HFFc6 (cell line): ENCODE measurements around the gene LRFN2. TPM values are rescaled to one million over a fixed set of nuclear protein-coding genes. Genes with fewer than 3 reads are reported as not detected.

Experiments used
- DNase-seq: peaks from one replicate; pipeline ENCODE4 v3.0.0-alpha.2; 2018
- H3K27ac Mint-ChIP-seq: 2 replicates; pipeline ENCODE4 v1.8.0; 2020; ENCODE audit warnings: mild to moderate bottlenecking, mixed read lengths
- H3K27me3 Mint-ChIP-seq: 2 replicates; pipeline ENCODE4 v1.8.0; 2021; ENCODE audit warnings: mild to moderate bottlenecking, moderate library complexity, mixed read lengths; ENCODE audit not compliant: insufficient read depth
- H3K36me3 Mint-ChIP-seq: 2 replicates; pipeline ENCODE4 v1.8.0; 2021; ENCODE audit warnings: low read depth, mixed read lengths
- H3K4me1 Mint-ChIP-seq: 2 replicates; pipeline ENCODE4 v1.8.0; 2020; ENCODE audit warnings: low read depth, mixed read lengths
- H3K4me3 Mint-ChIP-seq: 2 replicates; pipeline ENCODE4 v1.8.0; 2020; ENCODE audit warnings: mild to moderate bottlenecking, moderate library complexity, mixed read lengths
- H3K9me3 Mint-ChIP-seq: 2 replicates; pipeline ENCODE4 v1.8.0; 2020; ENCODE audit warnings: mild to moderate bottlenecking, mixed read lengths
- total RNA-seq, 6 experiments: library from RNA; stranded (reverse); fragmentation: NEBNext Ultra II Directional; extraction: Animal tissue kit (Norgen Biotek cat#: 25700); gene quantifications; 2 replicates in 1 of 6; 3 replicates in 5 of 6; pipeline ENCODE4 v1.2.3, GENCODE V29; 2021
- TF ChIP-seq, protein P1 (sequence below): fragments of 200-600 bp; sonication (generic); IDR thresholded peaks from 2 replicates; pipeline ENCODE4 v1.5.0; 2021; ENCODE audit warnings: antibody characterized with exemption, mild to moderate bottlenecking

The LRFN2 gene
- total RNA-seq, 6 experiments from 2014 or later = not detected

DNA sequence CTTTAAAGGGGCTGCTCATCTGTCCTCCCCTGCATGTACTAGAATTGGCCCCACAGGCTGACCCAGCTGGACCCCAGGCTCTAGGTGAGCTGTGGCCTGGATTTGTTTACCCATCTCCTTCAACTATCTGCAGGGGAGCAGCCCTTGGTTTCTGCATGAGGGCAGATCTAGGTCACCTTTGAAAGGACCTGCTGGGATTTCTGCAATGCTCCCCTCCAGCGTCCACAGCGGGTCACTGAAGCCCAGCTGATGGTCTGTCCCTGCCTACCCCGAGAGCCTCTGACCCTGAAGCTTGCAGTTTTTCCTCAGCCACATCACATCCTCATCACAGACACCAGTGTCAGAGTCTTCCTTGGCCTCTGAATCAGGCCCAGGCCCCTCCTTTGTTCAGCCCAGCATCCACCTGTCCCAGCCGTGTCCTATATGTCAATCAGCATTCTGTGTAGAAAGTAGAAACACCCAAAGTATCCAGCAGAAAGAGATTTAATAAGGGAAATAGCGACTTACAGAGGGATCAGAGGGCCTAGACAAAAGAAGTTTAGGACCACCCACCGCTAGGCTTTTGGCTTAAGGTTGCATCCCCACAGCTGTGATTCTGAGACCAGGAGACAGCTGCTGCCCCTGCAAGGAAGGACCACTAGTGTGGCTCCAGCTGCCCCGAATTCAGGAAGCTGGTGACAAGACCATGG, 243.1 kb downstream of the LRFN2 start:
- H3K4me3 Mint-ChIP-seq = no peak overlapping the region
- no peaks in the 10 kb centered on the region for H3K4me1 Mint-ChIP-seq

DNA sequence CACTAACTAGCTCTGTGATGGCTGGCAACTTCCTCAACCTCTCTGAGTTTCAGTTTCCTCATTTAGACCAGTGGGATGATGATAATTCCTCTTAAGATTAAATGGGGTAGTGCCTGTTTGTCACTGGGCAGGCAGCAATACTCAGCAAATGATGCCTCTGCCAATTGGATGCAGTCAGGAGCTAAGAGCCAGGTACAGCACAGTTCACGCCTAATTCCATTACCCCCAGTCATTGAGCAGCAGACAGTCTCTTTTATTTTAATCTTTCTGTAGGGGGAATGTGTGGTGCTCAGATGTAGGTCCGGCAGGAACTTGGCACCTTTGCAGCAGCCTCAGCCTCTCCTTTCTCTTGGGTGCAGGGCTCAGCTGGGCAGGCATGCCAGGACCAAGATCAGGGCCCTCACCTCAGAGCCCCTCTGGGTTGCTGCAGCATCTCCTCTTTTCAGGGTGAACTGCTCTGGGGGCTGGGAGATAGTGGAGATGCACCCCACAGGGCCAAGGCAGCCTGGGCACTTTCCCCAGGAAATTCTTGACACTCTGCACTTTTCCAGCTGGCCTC, 243.8 kb downstream of the LRFN2 start:
- no peak for DNase-seq
- Mint-ChIP-seq H3K4me1 (no peaks in the 10 kb centered on the region), H3K4me3 (no peak overlapping the region), H3K27me3 (no peaks in the 10 kb centered on the region; the same call in 1 of the 2 replicates), H3K27ac (no peak overlapping the region), H3K9me3 (peaks cover 54% of the 10 kb centered on the region), H3K36me3 (peaks cover 4% of the 10 kb centered on the region; the same call in 1 of the 2 replicates)
- TF ChIP-seq, protein P1, sequence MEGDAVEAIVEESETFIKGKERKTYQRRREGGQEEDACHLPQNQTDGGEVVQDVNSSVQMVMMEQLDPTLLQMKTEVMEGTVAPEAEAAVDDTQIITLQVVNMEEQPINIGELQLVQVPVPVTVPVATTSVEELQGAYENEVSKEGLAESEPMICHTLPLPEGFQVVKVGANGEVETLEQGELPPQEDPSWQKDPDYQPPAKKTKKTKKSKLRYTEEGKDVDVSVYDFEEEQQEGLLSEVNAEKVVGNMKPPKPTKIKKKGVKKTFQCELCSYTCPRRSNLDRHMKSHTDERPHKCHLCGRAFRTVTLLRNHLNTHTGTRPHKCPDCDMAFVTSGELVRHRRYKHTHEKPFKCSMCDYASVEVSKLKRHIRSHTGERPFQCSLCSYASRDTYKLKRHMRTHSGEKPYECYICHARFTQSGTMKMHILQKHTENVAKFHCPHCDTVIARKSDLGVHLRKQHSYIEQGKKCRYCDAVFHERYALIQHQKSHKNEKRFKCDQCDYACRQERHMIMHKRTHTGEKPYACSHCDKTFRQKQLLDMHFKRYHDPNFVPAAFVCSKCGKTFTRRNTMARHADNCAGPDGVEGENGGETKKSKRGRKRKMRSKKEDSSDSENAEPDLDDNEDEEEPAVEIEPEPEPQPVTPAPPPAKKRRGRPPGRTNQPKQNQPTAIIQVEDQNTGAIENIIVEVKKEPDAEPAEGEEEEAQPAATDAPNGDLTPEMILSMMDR = no peak

More for the DNA sequence above, 243.1 kb downstream of the LRFN2 start:
- Mint-ChIP-seq H3K36me3 (no peaks in the 10 kb centered on the region), H3K27me3 (no peaks in the 10 kb centered on the region; the same call in 1 of the 2 replicates), H3K27ac (no peak overlapping the region), H3K9me3 (peaks cover 49% of the 10 kb centered on the region)
- DNase-seq = no peak
- TF ChIP-seq, protein P1 = no peak

DNA sequence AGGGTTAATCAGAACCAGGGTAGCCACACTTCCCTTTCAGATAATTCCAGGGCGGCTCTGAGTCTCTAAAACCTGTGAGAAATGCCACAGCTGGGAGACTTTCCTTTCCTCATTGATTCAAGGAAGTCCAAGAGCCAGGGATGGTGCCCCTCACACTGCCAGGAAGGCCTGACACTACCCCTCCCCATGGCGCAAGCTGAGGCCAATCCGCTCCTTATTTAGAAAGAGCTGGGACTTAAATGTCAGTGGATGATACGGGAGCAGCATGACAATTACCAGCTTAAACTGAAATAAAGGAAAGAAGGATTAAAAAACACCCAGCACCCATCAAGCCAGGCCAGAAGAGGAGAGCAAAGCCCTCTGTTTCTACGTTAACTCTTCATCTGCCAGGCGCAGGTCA, 244.4 kb downstream of the LRFN2 start:
- Mint-ChIP-seq H3K36me3 (peaks cover 5% of the 10 kb centered on the region; the same call in 1 of the 2 replicates), H3K27me3 (no peaks in the 10 kb centered on the region; the same call in 1 of the 2 replicates), H3K27ac (no peak overlapping the region), H3K4me3 (no peak overlapping the region), H3K4me1 (no peaks in the 10 kb centered on the region), H3K9me3 (peaks cover 60% of the 10 kb centered on the region)
- TF ChIP-seq, protein P1 = no peak
- no peak for DNase-seq

DNA sequence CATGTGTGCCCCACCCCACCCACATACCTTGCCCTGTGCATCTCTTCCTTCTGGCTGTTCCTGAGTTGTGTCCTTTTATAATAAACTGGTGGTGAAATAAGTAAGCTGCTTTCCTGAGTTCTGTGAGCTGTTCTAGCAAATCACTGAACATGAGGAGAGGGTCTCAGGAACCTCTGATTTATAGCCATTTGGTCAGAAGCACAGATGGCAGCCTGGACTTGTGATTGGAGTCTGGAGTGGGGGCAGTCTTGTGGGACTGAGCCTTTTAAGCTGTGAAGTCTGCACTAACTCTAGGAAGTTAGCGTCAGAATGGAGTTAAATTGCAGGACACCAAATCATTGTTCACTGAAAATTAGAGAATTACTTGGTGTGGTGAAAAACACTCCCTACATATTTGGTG, 245.4 kb downstream of the LRFN2 start:
- H3K4me3 Mint-ChIP-seq = no peak overlapping the region
- TF ChIP-seq, protein P1 = no peak
- H3K36me3 Mint-ChIP-seq = peaks cover 5% of the 10 kb centered on the region; the same call in 1 of the 2 replicates
- H3K9me3 Mint-ChIP-seq = peaks cover 65% of the 10 kb centered on the region
- H3K27me3 Mint-ChIP-seq = no peaks in the 10 kb centered on the region; the same call in 1 of the 2 replicates
- no peak for DNase-seq
- no peaks in the 10 kb centered on the region for H3K4me1 Mint-ChIP-seq
- H3K27ac Mint-ChIP-seq = no peak overlapping the region
